GM18867 (cell line): ENCODE measurements around the gene PAXX.
"Not testable (repeated sequence)": the region's sequence is repeated elsewhere in the genome, so short reads cannot be mapped to it uniquely, and the experiment has no call there.

Source experiments
- ATAC-seq: cut with Tn5 transposase; IDR thresholded peaks from one replicate; pipeline ENCODE4 v1.9.1; 2021; ENCODE audit warnings: mild to moderate bottlenecking, moderate library complexity; ENCODE audit not compliant: unreplicated experiment

PAXX gene

DNA sequence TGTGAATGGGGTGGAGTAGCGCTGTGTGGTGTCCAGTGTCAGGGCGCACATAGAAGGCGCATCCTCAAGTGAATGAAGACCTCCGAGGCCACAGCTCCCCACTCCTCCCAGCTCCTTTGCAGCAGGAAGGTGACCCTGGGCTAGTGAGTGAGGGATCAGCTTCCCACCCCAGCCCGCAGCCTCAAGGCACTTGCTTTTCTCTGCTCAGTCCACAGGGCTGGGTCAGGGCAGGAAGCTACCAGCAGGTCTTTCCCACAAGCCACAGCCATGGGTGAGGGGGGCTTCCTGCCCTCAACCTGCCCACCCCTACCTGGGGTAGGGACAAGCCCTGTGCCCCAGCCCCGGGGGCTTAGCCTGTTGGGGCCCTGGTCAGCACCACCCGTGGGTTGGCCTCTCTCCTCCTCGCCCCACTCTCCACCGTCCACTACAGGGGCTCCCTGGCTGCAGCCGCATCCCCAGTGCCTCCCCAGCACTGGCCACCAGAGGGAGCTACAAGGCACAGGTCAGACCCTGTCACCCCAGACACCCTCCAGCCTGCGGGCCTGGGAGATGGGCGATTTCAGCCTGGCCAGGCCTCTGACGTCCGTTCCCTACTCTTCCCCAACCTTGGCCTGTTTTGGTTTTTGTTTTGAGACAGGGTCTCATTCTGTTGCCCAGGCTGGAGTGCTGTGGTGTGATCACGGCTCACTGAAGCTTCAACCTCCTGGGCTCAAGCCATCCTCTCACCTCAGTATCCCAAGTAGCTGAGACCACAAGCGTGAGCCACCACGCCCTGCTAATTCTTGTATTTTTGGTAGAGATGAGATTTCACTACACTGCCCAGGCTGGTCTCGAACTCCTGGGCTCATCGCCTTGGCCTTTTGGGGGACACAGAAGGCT, 37.1 kb downstream of the PAXX start:
- peak; percentile 32 for ATAC-seq

DNA sequence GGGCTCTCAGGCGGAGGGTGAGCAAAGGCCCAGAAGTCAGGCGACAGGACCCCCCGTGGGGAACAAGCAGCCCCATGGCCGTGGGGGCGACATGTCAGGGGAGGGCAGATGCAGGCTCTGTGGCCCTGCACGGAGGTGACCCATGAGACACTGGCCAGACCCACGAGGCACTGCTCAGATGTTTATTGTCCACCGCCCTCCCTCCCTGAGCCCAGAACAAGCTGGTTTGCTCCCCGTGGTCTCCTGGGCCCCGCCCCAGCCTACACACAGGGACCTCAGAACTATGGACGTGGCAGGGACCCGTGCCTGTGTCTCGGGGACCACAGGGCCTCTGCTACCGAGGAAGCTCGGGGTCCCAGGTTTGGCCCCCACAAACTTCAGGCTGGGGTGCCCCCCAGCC, 37.8 kb downstream of the PAXX start:
- ATAC-seq, result no peak

DNA sequence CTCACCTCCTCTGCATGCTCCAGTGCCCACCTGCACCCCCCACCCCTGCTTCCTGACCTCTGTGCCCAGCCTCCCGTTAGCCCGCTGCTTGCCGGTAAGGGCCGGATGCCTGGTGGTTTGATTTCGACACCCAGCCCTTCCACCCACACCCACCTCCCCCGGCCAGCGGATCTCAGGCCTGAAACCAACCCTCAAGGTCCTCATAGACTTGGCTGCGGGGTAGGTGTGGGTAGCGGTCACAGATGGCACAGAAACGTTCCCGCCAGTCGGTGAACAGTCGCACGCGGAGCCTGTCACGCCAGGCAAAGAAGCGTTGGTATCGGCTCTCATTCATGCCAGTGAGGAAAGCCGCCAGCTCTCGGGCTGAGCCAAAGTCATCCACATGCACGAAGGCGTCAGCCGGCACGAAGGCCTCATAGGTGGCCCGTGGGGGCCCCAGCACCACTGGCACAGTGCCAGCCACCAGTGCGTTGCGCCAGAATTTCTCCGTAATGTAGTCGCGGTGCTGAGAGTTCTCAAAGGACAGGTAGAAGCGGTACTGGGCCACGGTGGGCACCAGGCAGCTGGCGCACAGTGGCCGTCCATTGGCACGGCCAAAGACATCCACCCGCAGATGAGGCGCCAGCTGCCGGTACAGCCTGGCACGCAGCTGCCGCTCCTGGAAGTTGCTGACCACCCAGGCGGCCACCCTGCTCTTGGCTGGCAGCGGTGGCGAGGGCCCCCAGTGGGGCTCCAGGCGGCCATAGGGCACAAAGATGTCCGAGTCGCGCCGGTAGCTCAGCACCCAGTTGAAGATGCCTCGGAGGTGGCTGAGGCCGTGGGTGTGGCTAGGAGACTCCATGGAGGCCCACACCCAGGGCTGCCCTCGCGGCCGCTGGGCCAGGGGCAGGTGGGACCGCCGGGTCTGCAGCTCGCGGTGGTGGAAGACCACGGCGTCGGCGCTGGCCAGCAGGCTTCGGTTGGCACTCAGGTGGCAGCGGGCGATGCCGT, 38.6 kb downstream of the PAXX start:
- ATAC-seq, result no peak

DNA sequence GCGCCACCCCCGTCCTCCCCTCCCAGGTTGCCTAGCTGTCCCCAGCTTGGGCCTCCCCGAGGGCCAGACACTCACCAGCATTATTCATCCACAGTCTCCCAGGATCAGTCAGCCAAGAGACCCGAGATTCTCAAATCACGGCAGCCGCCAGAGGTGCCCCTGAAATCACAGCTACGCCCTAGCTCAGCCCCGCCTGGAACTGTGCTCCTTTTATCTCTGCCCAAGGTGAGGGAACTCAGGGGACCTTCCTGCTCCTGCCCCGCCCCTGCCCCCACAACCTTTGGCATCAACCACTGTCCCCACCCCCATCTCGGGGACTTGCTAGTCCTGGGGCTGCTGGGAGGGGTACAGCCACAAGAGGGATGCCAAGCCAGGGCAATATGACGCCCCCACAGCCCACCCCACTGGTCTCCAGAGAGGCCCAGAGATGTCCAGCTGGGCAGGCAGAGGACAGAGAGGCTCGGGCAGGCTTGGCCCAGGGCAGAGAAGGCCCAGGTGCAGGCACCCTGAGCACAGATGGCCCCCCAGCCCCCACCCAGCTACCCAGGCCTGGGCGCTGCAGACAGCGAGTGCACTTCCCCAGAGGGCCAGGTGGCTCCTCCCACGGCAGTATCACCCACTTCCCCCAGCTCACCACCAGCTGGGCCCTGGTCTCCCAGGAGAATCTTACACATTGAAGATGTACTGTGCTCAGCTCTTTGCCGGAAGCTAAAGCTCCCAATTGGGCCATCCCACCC, 39.9 kb downstream of the PAXX start, which contains the start of gene FUT7:
FUT7 (minus strand) TSS at position 185 of the 737 bp plus-strand sequence; CDS start at position 88, 97 bp downstream.
- ATAC-seq, result no peak

DNA sequence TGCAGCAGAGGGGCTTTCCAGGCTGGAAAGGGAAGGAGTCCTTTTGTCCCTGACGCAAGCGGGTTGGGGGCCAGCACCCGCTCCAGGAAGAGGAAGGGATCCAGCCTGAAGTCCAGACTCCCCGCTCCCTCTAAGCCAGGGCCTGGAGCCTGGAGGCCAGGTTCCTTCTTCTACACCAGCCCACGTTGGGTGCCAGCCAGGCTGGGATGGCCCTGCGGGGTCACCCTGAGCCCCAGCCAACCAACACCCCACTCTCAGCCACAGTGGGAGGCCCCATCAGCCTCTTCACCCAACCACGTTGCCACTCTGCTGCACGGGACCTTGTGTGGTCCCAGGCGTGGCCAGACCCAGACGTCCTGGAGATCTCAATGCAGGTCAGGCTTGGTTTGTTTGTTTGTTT, 40.6 kb downstream of the PAXX start:
- ATAC-seq, result no peak

DNA sequence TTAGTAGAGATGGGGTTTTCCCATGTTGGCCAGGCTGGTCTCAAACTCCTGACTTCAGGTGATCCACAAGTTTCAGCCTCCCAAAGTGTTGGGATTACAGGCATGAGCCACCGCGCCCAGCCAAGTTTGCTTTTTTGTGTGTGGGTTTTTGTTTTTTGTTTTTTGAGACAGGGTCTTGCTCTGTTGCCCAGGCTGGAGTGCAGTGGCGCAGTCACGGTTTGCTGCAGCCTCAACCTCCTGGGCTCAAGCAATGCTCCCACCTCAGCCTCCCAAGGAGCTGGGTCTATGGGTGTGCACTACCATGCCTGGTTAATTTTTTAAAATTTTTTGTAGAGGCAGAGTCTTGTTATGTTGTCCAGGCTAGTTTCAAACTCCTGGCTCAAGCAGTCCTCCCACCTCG, 41.3 kb downstream of the PAXX start:
- not testable (repeated sequence) for ATAC-seq

DNA sequence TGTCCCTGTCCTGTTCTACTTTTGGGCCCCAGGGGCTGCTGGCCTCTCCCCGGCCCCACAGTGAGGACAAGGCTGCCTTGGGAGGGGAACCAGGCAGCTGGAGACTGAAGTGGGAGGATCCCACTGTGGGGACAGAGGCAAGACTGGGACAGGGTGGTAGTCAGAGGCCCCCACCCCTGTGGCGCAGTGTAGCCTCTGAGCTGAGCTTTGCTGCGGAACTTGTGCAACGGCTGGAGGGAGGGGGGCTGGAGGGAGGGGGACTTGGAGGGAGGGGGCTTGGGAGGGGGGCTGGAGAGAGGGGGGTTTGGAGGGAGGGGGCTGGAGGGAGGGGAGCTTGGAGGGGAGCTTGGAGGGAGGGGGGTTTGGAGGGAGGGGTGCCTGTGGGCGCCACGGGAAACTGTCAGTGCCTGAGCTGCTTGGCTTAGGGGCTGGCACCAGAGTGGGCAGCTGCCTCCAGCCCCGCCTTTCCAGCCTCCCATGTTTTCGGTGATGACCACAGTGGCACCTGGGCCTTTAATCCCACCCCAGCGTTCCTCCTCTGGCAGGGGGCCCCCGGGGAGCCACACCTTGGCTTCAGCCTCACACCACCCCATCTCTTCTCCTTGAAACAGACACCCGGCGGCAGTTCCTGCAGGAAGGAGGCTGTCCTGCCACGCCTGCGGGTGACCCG, 42.0 kb downstream of the PAXX start:
- no peak for ATAC-seq

DNA sequence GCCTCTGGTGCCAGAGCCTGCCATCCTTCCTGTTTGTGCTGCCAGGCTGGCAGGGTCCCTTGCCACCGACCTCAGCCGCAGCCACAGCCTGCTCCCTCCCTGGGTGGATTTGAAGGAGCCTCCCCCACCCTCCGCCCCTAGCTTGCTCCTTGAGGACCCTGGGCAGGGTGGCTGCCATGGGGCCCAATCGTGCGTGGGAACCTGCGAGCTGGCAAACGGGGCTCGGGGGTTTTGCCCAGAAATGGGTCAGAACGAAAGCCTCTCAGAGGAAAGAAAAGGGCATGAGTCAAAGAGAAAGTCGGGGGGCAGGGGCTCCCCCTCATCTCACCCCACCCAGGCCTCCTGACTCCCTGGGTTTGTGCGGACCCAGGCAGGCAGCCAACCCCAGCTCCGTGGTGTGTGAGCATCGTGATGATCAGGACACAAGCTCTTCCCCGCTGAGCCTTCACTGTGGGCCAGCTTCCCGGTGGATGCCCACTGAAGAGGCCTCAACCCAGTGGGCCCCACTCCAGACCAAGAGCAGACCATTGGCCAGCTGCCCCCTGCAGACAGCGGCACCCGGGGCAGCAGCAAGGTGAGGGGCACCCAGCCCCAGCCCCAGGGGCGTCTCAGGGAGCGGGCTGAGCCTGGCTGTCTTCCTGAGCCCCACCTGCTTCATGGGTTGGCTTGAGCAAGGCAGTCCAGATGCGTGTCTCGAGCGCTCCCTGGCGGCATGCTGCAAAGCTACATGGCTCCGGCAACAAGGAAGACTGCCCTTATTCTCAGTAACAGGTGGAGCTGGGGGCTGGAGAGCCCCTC, 42.7 kb downstream of the PAXX start:
- ATAC-seq, result peak; percentile 52

DNA sequence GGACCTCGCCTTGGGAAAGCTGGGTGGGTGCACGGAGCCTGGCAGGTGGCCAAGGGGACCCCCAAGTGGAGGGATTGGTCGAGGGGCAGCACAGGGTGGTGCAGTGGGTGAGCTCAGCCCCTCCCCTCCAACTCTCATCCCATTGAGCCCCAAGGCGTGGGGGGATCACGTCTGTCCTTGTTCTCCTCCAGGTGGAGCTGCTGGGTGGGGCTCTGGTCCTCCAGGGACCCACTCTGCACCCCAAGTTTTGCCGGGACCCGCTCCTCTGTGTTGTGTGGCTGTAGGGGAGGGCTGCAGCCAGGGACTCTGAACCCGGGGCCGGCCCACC, 43.2 kb downstream of the PAXX start:
- ATAC-seq, result no peak

DNA sequence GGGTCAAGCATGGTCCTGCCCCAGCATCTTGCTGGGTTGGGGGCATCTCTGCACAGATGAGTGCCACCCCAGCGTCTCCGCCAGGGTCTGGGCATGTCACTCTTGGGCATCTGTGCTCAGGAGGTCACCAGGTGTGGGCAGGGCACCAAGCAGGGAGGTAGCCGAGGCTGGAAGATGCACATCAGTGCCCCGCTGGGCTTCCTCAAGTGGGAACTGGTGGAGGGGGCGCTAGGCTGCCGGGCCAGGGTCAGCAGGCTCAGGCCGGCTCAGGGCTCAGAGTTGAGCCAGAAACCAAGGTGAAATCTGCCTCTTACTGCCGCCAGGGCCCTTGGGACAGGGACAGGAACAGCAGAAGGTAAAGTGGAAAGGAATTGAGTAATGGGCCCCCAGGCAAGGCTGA, 43.7 kb downstream of the PAXX start:
- no peak for ATAC-seq

DNA sequence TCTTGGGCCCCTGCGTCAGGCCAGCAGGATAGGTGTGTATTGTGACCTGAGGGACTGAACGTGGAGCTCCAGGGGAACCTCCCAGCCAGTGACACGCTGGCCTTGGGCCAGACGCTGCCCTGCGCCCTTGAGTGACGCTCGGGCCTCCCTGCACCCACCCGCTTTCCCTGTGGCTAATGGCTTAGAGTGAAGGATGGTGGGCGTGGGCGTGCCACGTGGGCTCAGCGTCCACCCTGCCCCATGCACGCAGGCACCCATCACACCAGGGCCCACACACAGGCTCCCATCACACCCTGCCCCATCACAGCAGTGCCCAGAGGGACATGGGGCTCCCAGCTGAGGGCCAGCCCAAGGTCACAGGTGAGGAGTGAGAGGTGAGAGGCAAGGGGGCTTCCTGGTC, 44.8 kb downstream of the PAXX start:
- no peak for ATAC-seq

DNA sequence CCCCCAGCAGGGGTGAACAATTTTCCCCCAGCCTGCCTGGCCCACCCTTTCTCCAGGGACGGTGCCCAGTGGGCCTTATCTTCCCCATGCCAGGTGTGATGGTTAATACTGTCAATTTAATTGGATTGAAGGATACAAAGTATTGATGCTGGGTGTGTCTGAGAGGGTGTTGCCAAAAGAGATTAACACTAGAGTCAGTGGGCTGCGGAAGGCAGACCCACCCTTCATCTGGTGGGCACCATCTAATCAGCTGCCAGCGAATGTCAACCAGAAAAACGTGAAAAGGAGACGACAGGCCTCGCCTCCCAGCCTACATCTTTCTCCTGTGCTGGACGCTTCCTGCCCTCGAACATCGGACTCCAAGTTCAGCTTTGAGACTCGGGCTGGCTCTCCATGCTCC, 45.3 kb downstream of the PAXX start:
- ATAC-seq, result no peak

DNA sequence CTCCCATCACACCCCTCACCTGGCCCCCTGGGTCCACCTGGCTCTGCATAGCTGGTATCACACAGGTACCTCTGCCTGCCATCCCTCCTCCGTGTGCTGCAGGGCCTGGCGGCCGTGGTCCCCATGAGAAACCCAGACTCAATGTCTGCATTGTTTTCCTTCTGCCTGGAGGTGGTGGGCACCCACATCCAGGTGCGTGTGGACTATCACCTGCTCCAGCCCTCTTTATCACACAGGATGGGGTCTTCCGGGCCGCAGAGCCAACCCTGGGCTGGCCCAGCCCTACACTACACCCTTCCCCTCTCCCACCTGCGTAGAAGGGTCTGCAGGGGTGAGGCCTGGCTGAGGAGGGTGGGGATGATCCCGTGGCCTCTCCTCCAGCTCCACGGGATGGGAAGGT, 46.7 kb downstream of the PAXX start:
- ATAC-seq, result no peak

DNA sequence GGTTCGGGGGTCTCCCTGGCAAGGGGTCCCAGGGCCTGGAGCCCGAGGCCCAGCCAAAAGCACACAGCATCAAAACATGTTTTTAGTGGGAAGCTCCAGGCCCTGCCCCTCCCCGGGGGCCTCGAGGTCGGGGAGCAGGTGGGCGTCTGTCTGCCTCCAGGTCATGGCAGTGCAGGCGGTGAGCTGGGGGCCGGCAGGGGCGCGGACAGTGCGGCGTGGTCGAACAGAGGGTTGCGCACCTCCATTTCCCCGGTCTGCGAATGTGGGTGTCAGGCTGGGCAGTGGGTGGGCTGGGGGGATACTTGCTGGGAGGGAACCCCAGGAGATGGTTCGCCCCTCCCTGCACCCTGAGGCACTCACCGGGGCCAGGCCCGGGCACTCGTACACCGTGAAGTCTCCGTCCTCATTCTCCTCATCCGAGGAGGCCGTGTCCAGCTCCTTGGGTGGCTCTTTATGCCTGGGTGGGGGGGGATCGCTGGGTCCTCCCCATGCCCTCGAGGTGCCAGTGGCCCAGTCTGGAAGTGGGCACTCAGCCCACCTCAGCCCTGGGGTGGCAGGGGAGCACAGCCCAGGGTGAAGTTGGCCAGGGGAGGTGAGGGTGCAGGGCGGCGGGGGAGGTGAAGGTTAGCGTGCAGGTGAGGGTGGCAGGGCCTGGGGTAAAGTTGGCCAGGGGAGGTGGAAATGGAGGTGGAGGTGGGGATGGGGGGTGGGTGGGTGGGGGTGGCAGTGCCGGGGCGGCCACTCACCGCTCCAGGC, 47.6 kb downstream of the PAXX start:
- ATAC-seq, result no peak

DNA sequence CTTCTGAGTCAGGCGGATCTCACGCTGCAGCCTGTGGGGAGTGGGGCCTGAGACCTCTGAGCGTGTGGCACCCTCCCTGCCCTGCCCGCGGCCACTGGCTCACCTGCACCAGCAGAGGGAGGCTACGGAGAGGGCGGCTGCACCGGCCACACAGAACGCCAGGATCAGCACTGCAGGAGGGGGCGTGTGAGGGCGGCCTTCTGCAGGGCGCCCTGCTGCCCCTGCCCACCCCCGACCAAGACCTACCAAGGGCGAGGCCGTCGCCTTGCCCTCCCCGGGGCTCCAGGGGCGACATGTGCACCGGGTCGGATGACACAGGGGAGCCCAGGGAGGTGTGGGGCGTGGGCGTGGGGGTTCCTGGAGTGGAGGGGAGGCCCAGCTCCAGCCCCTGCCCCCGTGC, 48.3 kb downstream of the PAXX start:
- no peak for ATAC-seq

DNA sequence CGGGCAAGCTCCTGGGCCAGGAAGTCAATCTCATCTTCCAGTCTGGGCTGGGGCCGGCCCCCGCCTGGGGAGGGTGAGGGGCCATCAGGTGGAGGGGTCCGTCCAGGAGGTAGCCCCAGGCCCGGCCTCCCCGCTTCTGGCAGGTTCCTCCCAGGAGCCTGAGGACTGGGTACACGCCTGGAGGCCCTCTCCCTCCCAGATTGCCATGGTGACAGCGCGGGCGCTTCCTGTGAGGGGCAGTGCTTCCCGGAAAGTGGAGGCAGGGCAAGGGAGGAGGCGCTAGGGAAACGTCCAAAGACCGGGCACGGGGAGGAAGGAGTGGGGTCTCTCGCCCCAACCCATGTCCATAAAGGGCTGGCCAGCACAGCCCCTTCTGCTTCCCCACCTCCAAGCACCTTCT, 48.9 kb downstream of the PAXX start:
- no peak for ATAC-seq

DNA sequence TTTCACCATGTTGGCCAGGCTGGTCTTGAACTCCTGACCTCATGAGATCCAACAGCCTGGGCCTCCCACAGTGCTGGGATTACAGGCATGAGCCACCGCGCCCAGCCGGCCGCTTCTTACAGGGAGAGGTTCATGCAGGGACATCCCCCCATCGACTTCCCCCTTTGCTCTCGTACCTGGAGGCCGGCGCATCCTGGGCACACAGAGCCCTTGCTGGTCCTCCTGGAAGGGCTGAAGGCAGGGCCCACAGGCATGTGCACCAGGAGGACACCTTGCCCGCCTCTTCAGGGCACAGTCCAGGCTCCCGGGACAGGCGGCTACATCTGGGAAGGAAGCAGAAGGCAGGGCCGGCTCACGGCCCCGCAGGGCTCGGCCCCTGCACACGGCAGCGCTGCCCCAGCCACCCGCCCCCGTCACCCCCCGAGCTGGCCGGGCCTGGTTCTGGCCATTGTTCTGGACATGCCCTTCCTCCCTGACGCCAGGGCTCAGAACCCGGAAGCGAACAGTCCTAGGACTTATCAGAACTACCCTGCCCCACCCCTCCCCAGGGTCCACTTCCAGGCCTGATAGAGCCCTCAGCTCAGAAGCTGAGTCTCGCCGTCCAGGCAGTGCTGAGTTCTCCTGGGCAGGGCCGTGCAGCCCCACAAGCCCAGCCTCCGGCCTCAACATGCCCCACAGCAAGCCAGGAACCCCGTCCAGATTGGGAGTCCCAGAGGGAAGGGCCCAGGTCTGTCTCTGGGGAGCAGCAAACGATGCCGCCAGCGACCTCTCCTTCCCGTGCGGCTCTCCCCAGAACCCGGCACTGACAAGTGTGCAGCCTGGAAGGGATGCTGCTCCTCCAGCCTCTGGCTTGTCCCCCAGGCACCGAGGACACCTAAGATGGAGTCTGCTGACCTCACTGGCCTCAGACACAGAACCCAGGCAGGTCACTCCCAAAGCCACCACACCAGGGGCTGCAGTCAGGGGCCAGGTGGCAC, 50.8 kb downstream of the PAXX start:
- no peak for ATAC-seq
